Ovary (tissue), 3 donors: ENCODE data around the gene CLDN11.

Source experiments
- POLR2A ChIP-seq: fragments of 450-650 bp; IDR thresholded peaks from one replicate; pipeline ENCODE4 v1.6.1; 2017; ENCODE audit warnings: antibody characterized with exemption, mild to moderate bottlenecking, moderate library complexity
- TF ChIP-seq, protein P1 (sequence below), 3 donors: fragments of 450-650 bp in 2 of 3; fragments of 200-600 bp in 1 of 3; IDR thresholded peaks; one replicate each; pipeline versions ENCODE4 v1.5.1 to v1.8.0; 2016 to 2022; ENCODE audit warnings: antibody characterized with exemption in 3 of 3, mild to moderate bottlenecking in 1 of 3
- donor health status: DM: no; HTN: no; CAD: no.

DNA sequence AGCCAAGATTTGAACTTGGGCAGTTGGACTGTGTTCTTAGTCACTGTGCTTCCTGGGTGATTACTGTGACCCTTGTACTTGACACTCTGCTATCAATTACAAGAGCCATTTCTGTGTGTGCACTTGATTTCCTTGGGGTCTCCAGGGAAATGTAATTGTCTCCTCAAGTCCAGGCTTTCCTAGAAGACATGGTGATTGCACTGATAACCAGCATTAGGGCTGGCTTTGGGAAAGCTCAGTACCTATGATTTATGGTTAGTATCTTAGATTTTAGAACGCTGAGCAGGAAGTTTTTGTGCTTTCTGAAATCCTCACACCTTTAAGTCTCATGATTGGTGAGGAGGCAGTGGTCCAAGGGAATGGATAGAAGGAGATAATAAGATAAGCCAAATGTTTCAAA, 1.6 kb upstream of the CLDN11 start:
- TF ChIP-seq, protein P1, sequence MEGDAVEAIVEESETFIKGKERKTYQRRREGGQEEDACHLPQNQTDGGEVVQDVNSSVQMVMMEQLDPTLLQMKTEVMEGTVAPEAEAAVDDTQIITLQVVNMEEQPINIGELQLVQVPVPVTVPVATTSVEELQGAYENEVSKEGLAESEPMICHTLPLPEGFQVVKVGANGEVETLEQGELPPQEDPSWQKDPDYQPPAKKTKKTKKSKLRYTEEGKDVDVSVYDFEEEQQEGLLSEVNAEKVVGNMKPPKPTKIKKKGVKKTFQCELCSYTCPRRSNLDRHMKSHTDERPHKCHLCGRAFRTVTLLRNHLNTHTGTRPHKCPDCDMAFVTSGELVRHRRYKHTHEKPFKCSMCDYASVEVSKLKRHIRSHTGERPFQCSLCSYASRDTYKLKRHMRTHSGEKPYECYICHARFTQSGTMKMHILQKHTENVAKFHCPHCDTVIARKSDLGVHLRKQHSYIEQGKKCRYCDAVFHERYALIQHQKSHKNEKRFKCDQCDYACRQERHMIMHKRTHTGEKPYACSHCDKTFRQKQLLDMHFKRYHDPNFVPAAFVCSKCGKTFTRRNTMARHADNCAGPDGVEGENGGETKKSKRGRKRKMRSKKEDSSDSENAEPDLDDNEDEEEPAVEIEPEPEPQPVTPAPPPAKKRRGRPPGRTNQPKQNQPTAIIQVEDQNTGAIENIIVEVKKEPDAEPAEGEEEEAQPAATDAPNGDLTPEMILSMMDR (IDR thresholded peaks at IDR 0.05), result no peak
- TF ChIP-seq POLR2A, result no peak
